DMS53 (cell line): ENCODE results near the gene AGPS.
"Not testable (repeated sequence)": the region's sequence is repeated elsewhere in the genome, so short reads cannot be mapped to it uniquely, and the experiment has no call there.

Experiments
- DNase-seq: peaks from one replicate; lab custom pipeline; 2025; lab: John Stamatoyannopoulos, UW

AGPS gene

DNA sequence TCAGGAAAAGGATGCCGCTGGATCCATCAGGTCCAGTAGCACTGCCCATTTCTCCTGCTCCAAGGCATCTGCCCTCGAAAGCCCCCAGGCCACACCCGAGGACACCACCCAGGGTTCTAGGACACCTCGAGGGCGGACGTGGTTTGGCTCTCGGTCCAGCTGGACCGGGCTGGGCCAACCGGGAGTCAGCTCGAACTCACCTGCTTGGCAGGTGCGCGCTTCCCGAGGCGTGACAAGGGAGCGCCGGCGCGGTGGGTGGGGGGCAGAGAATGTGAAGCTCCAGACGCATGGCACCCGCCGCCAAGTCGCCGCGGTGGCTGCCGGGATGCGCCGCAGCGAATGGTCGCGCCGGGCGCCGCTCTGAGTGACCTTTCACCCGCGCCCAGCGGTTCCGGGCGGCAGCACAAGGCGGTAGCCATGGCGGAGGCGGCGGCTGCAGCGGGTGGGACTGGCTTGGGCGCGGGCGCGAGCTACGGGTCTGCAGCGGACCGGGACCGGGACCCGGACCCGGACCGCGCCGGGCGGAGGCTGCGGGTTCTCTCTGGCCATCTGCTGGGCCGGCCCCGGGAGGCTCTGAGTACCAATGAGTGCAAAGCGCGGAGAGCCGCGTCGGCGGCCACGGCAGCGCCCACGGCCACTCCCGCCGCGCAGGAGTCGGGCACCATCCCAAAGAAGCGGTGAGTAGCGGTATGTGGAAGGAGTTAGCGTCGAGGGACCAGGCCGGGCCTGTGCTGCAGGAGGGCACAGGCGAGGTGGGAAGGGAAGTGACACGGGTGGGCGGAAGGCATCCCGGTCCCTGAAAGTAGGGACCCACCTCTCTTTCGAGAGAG, at the start of gene AGPS:
Gene AGPS, plus strand, starts transcription at position 401 of the 830 bp plus-strand sequence. Its CDS starts 17 bp downstream, at position 418.
- DNase-seq, result peak; percentile 94

DNA sequence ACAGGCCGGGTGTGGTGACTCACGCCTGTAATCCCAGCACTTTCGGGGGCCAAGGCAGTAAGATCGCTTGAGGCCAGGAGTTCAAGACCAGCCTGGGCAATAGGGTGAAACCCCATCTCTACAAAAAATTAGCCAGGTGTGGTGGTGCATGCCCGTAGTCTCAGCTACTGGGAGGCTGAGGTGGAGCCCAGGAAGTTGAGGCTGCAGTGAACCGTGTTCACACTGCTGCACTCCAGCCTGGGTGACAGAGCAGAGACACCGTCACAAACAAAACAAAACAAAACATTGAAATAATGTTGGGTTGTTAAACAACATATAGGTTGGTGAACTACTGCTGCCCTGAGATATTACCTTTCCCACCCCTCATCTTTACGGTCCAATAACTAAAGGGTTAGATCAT, 48.8 kb upstream of the AGPS start:
- no peak for DNase-seq

DNA sequence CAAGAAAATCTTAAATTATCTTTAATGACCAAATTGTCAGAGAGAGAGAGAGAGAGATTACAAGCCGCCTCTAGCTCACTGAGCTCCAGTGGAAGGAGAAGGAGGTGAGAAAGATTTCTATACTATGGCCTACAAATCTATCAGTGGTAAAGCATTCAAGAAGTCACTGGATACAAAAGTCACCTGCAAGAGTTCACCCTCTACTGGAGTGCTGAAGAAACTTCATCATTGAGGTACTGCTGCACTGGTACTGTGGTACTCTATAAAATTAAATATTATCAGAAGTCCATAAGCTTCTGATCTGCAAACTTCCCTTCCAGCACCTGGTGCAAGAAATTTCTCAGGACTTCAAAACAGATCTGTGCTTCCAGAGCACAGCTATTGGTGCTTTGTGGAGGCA, 48.3 kb upstream of the AGPS start:
- DNase-seq, result no peak

DNA sequence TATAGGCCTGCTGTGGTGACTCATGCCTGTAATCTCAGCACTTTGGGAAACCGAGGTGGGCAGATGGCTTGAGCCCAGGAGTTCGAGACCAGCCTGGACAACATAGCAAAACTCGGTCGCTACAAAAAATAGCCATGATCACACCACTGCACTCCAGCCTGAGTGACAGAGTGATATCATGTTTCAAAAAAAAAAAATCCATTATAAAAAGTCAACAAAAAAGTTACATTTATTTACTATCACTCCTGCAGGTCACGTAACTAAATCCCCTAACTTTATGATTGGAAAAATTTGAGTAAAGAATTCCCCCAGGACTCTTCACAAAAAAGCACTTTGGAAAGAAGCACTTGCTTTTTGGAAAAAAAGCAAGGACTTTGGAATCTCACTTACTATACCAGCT, 46.4 kb upstream of the AGPS start:
- no peak for DNase-seq

DNA sequence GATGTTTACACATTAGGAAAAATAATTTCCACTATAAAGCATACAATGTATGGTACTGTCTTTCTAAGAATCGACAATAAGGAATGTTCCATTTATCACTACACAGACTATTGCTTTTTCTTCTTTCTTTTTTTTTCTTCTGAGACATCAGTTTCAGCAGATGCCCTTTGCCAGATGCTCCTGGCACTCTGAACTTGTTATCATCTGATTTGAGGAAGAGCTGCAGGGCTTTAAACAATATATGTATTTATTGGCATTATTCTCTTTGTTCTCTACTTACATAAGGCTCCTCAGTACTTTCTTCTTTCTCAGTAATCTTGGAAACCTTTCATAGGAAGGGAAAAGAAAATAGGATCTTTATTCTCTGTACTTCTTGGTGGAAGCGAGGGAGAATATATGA, 45.0 kb upstream of the AGPS start:
- DNase-seq, result no peak

DNA sequence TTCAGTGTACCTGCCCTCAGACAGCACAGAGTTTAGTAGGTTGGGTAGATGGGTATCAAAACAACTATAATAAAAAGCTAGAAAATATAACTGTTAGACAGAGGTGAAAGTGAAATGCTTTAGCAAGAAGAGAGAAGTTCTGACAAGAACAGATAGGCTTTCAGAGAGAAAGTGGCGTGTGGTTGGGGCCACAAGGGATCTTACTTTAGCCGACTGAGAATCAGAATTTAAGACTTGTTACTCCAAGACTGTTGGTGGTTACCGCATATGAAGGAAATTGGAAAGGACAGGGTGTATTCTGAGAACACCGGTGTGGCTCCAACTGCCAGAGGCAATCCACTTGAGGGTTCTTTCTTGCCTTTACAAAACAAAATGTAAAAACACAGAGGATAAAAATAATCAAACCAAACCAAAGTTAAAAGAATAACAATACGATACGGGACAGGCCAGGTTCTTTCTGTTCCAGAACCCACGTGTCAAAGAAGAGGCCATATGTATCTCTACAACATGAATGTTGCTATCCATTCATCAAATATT, 44.4 kb upstream of the AGPS start:
- DNase-seq, result no peak

DNA sequence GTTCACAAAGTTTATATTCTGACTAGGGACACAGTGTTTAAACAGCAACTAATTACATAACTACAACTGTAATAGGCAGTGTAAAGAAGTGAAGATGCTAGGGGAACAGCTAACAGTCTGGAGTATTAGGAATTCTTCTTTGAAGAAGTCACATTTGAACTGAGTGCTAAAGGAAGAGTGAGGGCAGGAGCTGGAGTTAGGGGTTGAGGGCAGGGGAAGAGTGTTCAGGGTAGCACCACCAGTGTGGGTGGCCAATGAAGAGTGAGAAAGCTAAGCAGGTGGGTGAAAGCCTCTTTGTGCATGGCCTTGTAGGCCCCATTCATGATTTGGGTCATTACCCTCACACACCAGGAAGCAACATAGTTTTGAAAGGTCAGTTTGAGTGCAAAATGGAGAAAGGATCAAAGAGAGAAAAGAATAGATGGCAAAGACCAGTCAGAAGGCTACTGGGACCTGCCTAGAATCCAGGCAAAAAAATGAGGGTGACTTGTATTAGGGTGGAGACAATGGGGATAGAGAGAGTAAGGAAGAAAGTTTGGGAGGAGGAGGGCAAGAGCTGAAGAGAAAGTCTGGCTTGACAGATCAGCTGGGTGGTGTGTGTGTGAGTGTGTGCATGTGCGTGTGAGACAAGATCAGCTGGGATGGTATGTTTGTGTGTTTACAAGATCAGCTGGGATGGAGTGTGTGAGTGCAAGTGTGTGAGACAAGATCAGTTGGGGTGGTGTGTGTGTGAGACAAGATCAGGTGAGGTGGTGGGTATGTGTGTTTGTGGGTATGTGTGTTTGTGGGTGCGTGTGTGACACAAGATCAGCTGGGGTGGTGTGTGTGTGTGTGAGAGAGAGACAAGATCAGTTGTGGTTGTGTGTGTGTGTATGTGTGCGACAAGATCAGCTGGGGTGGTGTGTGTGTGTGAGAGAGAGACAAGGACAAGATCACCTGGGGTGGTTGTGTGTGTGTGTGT, 43.6 kb upstream of the AGPS start:
- no peak for DNase-seq

DNA sequence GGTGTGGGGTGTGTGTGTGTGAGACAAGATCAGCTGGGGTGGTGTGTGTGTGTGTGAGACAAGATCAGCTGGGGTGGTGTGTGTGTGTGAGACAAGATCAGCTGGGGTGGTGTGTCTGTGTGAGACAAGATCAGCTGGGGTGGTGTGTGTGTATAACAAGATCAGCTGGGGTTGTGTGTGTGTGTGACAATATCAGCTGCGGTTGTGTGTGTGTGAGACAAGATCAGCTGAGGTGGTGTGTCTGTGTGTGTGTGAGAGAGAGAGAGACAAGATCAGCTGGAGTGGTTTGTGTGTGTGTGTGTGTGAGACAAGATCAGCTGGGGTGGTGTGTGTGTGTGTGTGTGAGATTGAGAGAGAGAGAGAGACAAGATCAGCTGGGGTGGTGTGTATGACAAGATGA, 41.9 kb upstream of the AGPS start:
- DNase-seq, result not testable (repeated sequence)

DNA sequence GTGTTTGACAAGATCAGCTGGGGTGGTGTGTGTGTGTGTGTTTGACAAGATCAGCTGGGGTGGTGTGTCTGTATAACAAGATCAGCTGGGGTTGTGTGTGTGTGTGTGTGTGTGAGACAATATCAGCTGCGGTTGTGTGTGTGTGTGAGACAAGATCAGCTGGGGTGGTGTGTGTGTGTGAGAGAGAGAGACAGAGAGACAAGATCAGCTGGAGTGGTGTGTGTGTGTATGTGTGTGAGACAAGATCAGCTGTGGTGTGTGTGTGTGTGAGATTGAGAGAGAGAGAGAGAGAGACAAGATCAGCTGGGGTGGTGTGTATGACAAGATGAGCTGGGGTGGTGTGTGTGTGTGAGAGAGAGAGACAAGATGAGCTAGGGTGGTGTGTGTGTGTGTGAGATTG, 41.5 kb upstream of the AGPS start:
- DNase-seq, result not testable (repeated sequence)

DNA sequence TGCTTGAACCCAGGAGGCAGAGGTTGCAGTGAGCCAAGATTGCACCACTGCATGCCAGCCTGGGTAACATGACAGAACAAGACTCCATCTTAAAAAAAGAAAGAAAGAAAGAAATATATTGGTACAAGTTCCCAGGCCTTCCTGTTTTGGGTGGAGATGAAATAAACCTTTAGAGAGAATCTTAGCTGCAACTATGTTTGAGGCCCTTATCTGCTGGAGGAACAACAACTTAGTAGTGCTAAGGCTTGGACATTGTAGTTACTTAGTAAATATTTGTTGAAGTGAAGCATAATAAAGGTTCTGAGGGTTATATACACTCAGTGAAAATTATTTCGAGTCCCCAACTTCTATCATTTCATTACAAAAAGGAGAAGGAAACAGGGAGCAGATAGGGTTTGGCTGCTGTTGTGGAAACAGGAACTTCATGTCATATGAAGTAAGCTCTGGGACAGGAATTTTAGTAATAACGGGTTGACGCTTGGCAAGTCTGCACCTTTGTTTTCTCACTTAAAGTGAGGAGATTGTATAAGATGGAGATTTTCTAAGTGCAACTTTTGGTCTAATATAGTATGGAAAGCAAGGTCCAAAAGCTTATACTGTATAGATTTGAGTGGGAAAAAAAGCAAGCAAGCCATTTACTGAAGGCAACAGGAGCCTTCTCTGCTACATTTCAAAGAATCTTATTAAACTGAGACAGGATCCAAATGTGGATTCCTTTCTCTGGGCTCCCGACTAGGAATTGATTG, 40.0 kb upstream of the AGPS start:
- peak; percentile 25 for DNase-seq

DNA sequence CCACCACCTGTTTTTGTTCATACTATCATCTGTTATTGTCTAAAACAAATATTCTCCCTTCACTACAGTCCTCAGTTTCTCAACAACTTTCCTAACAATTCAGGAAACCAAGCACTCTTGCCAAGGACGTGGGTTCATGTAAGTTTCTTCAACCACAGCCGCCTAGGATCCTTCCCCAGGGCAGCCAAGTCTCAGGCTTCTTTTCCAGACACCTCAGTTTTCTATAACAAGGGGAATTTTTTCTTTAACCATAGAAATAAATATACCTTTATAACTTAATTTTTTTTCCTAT, 39.4 kb upstream of the AGPS start:
- DNase-seq, result no peak

DNA sequence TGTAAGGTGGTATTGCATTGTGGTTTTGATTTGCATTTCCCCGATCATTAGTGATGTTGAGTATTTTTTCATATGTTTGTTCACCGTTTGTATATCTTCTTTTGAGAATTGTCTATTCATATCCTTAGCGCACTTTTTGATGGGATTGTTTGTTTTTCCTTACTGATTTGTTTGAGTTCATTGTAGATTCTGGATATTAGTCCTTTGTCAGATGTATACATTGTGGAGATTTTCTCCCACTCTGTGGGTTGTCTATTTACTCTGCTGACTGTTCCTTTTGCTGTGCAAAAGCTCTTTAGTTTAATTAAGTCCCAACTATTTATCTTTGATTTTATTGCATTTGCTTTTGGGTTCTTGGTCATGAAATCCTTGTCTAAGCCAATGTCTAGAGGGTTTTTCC, 38.0 kb upstream of the AGPS start:
- DNase-seq, result peak; percentile 26

DNA sequence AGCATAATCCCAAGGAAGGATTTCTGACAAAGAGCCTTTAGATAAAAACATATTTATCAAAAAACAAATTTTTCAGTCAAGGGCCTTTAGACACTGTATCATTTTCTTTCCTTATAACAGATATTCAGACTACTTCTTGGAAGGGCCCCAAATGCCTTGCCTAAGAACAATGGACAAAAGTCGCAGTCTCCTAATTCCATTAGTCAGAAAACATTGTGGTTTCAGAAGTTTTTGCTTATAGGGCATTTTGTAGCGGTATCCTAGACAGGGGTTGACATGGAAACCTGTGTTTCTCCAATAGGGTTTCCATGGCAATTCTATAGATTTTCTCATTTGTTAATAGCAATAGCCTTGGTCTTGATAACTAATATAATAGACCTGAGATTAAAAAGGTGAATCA, 36.7 kb upstream of the AGPS start:
- DNase-seq, result no peak

DNA sequence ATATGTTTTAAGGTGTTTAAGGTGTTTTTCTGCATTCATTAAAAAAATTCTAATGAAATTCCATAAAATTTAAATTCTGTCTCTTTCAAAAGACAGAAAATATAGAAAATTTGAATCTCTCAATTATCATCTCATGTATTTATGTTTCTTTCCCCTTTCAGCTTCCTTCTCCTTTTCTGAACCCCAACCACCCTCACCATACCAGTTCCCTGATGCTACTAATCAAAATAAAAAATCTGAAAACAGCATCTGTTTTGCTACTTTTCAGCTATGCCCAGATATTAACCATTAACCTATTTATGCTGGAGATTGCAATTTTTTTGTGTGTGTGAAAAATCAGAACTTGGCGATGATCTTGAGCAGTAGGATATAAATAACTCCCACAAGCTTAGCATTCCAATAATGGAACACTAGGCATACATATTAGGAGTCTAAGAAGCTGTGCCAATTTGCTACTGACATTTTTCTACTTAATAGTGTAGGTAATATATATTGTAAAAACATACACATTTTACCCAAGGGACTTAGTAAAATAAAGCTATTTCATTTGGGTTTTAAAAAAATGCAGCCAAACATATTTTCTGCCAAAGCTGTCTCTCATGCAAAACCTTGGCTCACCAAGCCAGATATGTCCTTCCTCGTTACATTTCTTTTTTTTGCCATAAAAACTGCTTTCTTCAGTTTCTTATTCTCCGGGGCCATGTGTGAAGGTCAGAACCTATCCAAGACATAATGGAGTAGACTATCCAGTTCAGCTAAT, 32.6 kb upstream of the AGPS start:
- DNase-seq, result no peak

DNA sequence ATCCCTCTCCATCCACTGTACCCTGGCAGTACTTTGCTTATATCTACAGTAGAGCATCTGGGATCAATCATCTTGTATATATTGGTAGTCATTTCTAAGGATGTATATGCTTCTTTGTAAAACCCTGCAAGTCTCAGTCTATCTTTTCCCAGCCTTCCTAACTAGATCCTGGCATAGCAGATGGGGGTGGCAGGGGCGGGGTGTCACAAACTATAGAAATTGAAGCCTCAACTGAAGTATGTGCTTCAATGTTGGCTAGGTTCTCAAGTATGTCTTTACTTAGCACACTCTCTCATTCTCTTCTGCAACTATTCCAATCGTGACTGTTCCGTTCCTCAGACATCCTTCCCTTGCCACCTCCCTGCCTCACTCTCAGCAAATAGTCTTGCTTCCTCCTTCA, 30.1 kb upstream of the AGPS start:
- no peak for DNase-seq

DNA sequence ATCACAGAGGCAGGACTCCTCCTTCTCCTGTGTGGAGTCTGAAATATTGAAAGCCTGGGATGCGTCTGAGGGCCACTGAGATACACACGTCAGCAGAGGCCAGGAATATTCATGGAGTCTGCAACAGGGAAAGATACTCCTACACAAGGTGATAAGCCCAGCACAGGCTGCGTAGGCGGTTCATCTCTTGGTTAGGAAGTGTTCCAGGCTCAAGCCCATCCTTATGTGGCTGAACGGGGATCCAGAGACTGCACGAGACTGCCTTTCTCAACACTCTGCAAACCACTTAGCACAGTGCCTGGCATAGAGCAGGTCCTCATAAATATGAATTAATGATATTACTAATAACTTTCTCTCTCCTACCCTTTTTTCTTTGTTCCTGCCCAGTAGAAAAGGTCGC, 29.2 kb upstream of the AGPS start:
- DNase-seq, result no peak

DNA sequence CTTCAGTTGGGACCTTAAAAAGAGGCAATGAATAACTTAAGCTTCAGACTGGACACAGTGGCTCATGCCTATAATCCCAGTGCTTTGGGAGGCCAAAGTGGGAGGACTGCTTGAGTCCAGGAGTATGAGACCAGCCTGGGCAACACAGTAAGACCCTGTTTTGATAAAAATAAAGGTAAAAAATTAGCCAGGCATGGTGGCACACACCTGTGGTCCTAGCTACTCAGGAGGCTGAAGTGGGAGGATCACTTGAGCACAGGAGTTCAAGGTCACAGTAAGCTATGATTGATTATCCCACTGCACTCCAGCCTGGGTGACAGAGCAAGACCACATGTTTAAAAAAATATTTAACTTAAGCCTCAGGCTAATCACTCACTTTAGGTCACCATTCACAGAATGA, 26.8 kb upstream of the AGPS start:
- DNase-seq, result not testable (repeated sequence)

DNA sequence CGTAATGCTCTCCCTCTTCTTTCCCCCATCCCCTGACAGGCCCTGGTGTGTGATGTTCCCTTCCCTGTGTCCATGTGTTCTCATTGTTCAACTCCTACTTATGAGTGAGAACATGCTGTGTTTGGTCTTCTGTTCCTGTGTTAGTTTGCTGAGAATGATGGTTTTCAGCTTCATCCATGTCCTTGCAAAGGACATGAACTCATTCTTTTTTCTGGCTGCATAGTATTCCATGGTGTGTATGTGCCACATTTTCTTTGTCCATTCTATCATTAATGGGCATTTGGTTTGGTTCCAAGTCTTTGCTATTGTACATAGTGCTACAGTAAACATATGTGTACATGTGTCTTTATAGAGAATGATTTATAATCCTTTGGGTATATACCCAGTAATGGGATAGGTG, 24.6 kb upstream of the AGPS start:
- not testable (repeated sequence) for DNase-seq

DNA sequence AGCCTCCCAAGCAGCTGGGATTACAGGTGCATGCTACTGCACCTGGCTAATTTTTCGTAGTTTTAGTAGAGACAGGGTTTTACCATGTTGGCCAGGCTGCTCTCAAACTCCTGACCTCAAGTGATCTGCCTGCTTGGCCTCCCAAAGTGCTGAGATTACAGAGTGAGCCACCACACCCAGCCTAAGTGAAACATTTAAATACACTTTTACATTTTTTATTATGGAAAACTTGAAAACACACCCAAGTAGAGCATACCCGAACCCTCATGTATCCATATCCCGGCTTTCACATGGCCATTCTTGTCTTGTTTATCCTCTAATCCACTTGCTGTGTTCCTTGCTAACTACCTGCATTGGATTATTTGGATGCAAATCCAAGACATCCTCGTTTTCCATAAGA, 13.2 kb upstream of the AGPS start:
- DNase-seq, result no peak

DNA sequence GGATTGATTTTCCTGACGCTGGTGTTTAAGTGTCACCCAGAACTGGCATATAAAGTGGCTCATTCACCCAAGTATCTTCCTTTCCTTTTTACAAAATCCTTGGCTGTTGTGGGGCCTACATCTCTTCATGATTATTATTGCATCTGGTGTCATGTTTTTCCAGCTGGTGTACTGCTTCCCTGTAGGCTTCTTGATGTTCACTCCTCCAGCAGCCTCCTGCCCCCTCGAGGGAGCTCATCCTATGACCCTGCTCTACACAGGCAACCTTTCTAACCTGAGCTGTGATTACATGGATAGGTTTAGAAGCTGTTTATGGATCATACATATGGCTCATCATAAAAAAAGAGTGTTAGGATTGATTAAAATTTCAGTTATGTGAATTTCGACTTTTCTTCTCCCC, 12.4 kb upstream of the AGPS start:
- no peak for DNase-seq

DNA sequence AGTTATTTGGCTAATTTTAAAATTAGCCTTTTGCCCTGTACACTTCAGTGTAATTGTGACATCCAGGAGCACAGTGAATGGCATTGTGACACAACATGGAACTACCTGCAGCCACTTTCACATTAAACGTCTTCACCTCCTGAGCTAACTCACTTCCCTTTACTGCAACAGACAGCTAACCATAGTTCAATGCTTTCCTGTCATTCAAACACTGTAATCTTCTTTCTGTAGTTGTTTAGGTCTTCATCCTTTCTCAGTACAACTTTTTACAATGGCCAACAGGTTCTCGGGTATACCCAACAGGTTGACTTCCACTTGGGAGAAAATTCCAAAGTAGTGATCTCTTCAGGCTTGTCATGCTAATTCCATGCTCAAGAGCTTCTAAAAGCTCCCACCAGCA, 8.6 kb upstream of the AGPS start:
- no peak for DNase-seq

DNA sequence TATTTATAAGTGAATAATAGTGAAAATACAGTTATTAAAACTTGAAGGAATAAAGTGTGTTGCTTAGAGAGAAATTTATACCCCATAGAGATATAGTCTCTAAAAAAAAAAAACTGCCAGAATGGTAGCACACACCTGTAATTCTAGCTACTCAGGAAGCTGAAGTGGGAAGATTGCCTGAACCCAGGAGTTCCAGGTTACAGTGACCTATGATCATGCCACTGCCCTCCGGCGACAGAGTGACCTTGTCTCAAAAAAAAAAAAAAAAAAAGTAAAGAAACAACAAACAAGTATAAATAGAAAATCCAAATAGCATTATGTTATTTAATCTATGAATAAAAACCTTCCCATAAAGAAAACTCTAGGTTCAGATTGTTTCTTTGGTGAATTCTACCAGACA, 7.4 kb upstream of the AGPS start:
- DNase-seq, result no peak
